Pancreas (tissue), 10 donors: ENCODE measurements around the gene EVI5. TPM values are rescaled to one million over a fixed set of nuclear protein-coding genes. Genes with fewer than 3 reads are reported as not detected.
A peak's percentile ranks its signal among the peaks of the same experiment; 100 is the strongest.

ENCODE experiments used
- ATAC-seq, 4 donors: fragments of 200-7000 bp; cut with Tn5 transposase; one replicate each; pipeline versions ENCODE4 v1.8.0 to v1.9.1; 2020; ENCODE audit warnings: mild to moderate bottlenecking in 4 of 4, moderate library complexity in 4 of 4
- DNase-seq, 6 donors: peaks; one replicate each; pipeline ENCODE4 v3.0.0-alpha.2; 2020
- FAIRE-seq: peaks from 2 replicates; lab custom pipeline; 2012; peaks lifted over from hg19 to GRCh38; lab: Jason Lieb, UNC
- H3K27ac ChIP-seq, 4 donors: fragments of 200-600 bp; sonication (generic); 1 replicate in 3 of 4; 2 replicates in 1 of 4; pipeline versions ENCODE4 v1.5.0 to v1.8.0; 2020
- H3K27me3 ChIP-seq, 4 donors: fragments of 200-600 bp; one replicate each; pipeline ENCODE4 v1.8.0; 2021
- H3K36me3 ChIP-seq, 3 donors: fragments of 200-600 bp; sonication (generic) in 1 of 3; one replicate each; pipeline versions ENCODE4 v1.5.0 to v1.8.0; 2020 to 2021
- H3K4me1 ChIP-seq, 3 donors: fragments of 200-600 bp; one replicate each; pipeline ENCODE4 v1.8.0; 2021
- H3K4me3 ChIP-seq, 4 donors: fragments of 200-600 bp; sonication (generic) in 2 of 4; one replicate each; pipeline versions ENCODE4 v1.5.0 to v1.8.0; 2020 to 2021
- H3K9me3 ChIP-seq, 4 donors: fragments of 200-600 bp; one replicate each; pipeline ENCODE4 v1.8.0; 2021
- CTCF ChIP-seq, 4 donors: fragments of 200-600 bp; sonication (generic) in 3 of 4; IDR thresholded peaks; one replicate each; pipeline versions ENCODE4 v1.5.0 to v1.8.0; 2021; ENCODE audit warnings: antibody characterized with exemption in 4 of 4
- WGBS, 2 donors: extraction: QIAGEN DNeasy Blood & Tissue Kit; methylation state at CpG; one replicate each; pipeline ENCODE4 v1.1.7; 2013; 5-methylcytosine and 5-hydroxymethylcytosine counted together
- intact Hi-C, 3 donors: fragments of 100-400 bp; cut with DNase I; formaldehyde crosslinking; loops; one replicate each; pipeline versions ENCODE4 v1.11.1 to v1.14.2; 2022
- polyA plus RNA-seq, 2 donors: library from polyadenylated mRNA; stranded (reverse); fragments of 200-250 nt; gene quantifications; one replicate each; pipeline ENCODE4 v1.2.3, GENCODE V29; 2013
- total RNA-seq, 6 donors: library from RNA; stranded (reverse); fragmentation: NEBNext Ultra II Directional in 4 of 6; extraction: Animal tissue kit (Norgen Biotek cat#: 25700) in 4 of 6; gene quantifications; one replicate each; pipeline versions ENCODE4 v1.2.1 to v1.2.4, GENCODE V29; 2021 to 2023
- donor health status: healthy with polysubstance abuse.
- donor health status: DM: no; HTN: no; CAD: no; lungs with moderate emphysema.
- donor health status: DM: no; HTN: no; CAD: no.
- donor health status: control.
- donor health status: control.
- donor health status: Bipolar disorder and iron deficiency.
- donor health status: DM: yes; HTN: yes; CAD: no.
- donor health status: DM: no; HTN: no; CAD: no.
- donor health status: DM: no; HTN: no; CAD: no.
- donor health status: DM: yes; HTN: yes; CAD: no.

Gene EVI5
- total and polyA plus RNA-seq, 8 donors, result 3.3 to 21.7 (median 12.7) TPM

GRCh38 chr1:92755541-92756461, 29.1 kb downstream of the EVI5 start:
- H3K4me3 ChIP-seq, result no peak overlapping the region
- no peak for FAIRE-seq
- H3K27me3 ChIP-seq, result no peaks in the 10 kb centered on the region
- H3K27ac ChIP-seq, result peak overlapping the region in 1 of 4 donors; percentile 13
- intact Hi-C loops, result loop anchor here in 1 of 3 donors (10.0 kb wide), 1 partner anchor 59 kb away; no protein-coding TSS in a partner anchor
- H3K36me3 ChIP-seq, result no peaks in the 10 kb centered on the region
- WGBS, 2 donors, result 86 to 88% methylated on average over 19 of the region's 19 CpGs
- peak in 3 of 4 donors; percentile 14 to 27 (median 15) for ATAC-seq
- peak in 2 of 6 donors; percentile 30 to 58 for DNase-seq
- H3K9me3 ChIP-seq, result no peaks in the 10 kb centered on the region
- TF ChIP-seq CTCF (IDR thresholded peaks at IDR 0.05), result no peak
- peaks cover 0 to 5% (median 4%) of the 10 kb centered on the region in 3 donors for H3K4me1 ChIP-seq

GRCh38 chr1:92754719-92755050, 30.2 kb downstream of the EVI5 start:
- H3K27ac ChIP-seq, result no peak overlapping the region
- ATAC-seq (no peak), DNase-seq (no peak), FAIRE-seq (no peak)
- TF ChIP-seq CTCF (IDR thresholded peaks at IDR 0.05), result no peak
- H3K36me3 ChIP-seq, result no peaks in the 10 kb centered on the region
- H3K4me3 ChIP-seq, result no peak overlapping the region
- H3K9me3 ChIP-seq, result no peaks in the 10 kb centered on the region
- intact Hi-C loops, result loop anchor here in 2 of 3 donors (5.0 to 10.0 kb wide), 2 partner anchors 60 to 63 kb away; no protein-coding TSS in a partner anchor
- whole genome bisulfite sequencing, 2 donors, result 92 to 96% methylated on average over 1 of the region's 1 CpG
- peaks cover 0 to 5% (median 4%) of the 10 kb centered on the region in 3 donors for H3K4me1 ChIP-seq
- H3K27me3 ChIP-seq, result no peaks in the 10 kb centered on the region

- ATAC-seq, result peak in 1 of 4 donors; percentile 27
- TF ChIP-seq CTCF (IDR thresholded peaks at IDR 0.05), result no peak
- H3K27me3 ChIP-seq, result no peaks in the 10 kb centered on the region
- 91 to 100% methylated on average over 1 of the region's 1 CpG for WGBS, 2 donors
- DNase-seq, result no peak
- H3K4me3 ChIP-seq, result no peak overlapping the region
- intact Hi-C loops, result loop anchor here in 2 of 3 donors (5.0 to 10.0 kb wide), 2 partner anchors 61 to 63 kb away; no protein-coding TSS in a partner anchor
- no peaks in the 10 kb centered on the region for H3K36me3 ChIP-seq
- no peak overlapping the region for H3K27ac ChIP-seq
- FAIRE-seq, result no peak
- H3K4me1 ChIP-seq, result peaks cover 0 to 5% (median 4%) of the 10 kb centered on the region in 3 donors
- H3K9me3 ChIP-seq, result no peaks in the 10 kb centered on the region
Observed at GRCh38 chr1:92754000-92754718, 30.7 kb downstream of the EVI5 start.

- ATAC-seq, result no peak
- H3K4me1 ChIP-seq, result peaks cover 0 to 5% (median 4%) of the 10 kb centered on the region in 3 donors
- no peak for FAIRE-seq
- no peak for DNase-seq
- TF ChIP-seq CTCF (IDR thresholded peaks at IDR 0.05), result no peak
- no peak overlapping the region for H3K4me3 ChIP-seq
- H3K9me3 ChIP-seq, result no peaks in the 10 kb centered on the region
- 66% methylated on average over 3 of the region's 3 CpGs for WGBS, 2 donors
- no peaks in the 10 kb centered on the region for H3K36me3 ChIP-seq
- intact Hi-C loops, result loop anchor here in 2 of 3 donors (5.0 to 10.0 kb wide), 2 partner anchors 62 to 65 kb away; no protein-coding TSS in a partner anchor
- H3K27ac ChIP-seq, result no peak overlapping the region
- no peaks in the 10 kb centered on the region for H3K27me3 ChIP-seq
Observed at GRCh38 chr1:92752719-92753118, 32.2 kb downstream of the EVI5 start.
